ENCODE data around the gene TBL3.

- TF ChIP-seq, protein P1, sequence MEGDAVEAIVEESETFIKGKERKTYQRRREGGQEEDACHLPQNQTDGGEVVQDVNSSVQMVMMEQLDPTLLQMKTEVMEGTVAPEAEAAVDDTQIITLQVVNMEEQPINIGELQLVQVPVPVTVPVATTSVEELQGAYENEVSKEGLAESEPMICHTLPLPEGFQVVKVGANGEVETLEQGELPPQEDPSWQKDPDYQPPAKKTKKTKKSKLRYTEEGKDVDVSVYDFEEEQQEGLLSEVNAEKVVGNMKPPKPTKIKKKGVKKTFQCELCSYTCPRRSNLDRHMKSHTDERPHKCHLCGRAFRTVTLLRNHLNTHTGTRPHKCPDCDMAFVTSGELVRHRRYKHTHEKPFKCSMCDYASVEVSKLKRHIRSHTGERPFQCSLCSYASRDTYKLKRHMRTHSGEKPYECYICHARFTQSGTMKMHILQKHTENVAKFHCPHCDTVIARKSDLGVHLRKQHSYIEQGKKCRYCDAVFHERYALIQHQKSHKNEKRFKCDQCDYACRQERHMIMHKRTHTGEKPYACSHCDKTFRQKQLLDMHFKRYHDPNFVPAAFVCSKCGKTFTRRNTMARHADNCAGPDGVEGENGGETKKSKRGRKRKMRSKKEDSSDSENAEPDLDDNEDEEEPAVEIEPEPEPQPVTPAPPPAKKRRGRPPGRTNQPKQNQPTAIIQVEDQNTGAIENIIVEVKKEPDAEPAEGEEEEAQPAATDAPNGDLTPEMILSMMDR (IDR thresholded peaks at IDR 0.05; ENCODE audit: borderline replicate concordance, extremely low read depth, low read length, poor library complexity, severe bottlenecking): peak; percentile 79
- TF ChIP-seq EZH2 (IDR thresholded peaks at IDR 0.05; ENCODE audit: borderline replicate concordance, low read depth, low read length, severe bottlenecking): no peak
Measured at GRCh38 chr16:2003827-2004641, 32.2 kb downstream of the TBL3 start.
